ENCODE data around the gene GLYR1.

Gene GLYR1

GRCh38 chr16:4866586-4866985 is 19.5 kb upstream of the GLYR1 start:
- TF ChIP-seq SP1 (IDR thresholded peaks at IDR 0.05) = no peak
- no peak for TF ChIP-seq ARNT (IDR thresholded peaks at IDR 0.05)
- TF ChIP-seq BHLHE40 (IDR thresholded peaks at IDR 0.05; ENCODE audit: borderline replicate concordance) = no peak
- TF ChIP-seq FOXK2 (IDR thresholded peaks at IDR 0.05) = no peak
- TF ChIP-seq ZNF384 (IDR thresholded peaks at IDR 0.05) = no peak
- TF ChIP-seq L3MBTL2 (conservative IDR thresholded peaks at IDR 0.05) = no peak
- no peak for TF ChIP-seq SUZ12 (IDR thresholded peaks at IDR 0.05)
- no peak for TF ChIP-seq LEF1 (IDR thresholded peaks at IDR 0.05; ENCODE audit: borderline replicate concordance)
- no peak for TF ChIP-seq FOXA1 (IDR thresholded peaks at IDR 0.05)
- no peak for TF ChIP-seq CTBP1 (IDR thresholded peaks at IDR 0.05; ENCODE audit: borderline replicate concordance)
- TF ChIP-seq ELF4 (IDR thresholded peaks at IDR 0.05) = no peak
- TF ChIP-seq PKNOX1 (IDR thresholded peaks at IDR 0.05) = no peak
- TF ChIP-seq HDGF (IDR thresholded peaks at IDR 0.05; ENCODE audit: borderline replicate concordance) = no peak
- no peak for TF ChIP-seq TARDBP (IDR thresholded peaks at IDR 0.05)
- TF ChIP-seq NFRKB (IDR thresholded peaks at IDR 0.05) = no peak
- no peak for TF ChIP-seq FOXM1 (IDR thresholded peaks at IDR 0.05; ENCODE audit: borderline replicate concordance)
- POLR2A ChIA-PET = no interaction called here
- DNase-seq (ENCODE audit: extremely low spot score) = no peak
- CTCF ChIA-PET = no interaction called here

GRCh38 chr16:4865231-4865860 is 18.3 kb upstream of the GLYR1 start:
- TF ChIP-seq FOXA1 (IDR thresholded peaks at IDR 0.05) = no peak
- no peak for TF ChIP-seq FOXM1 (IDR thresholded peaks at IDR 0.05; ENCODE audit: borderline replicate concordance)
- no peak for TF ChIP-seq SUZ12 (IDR thresholded peaks at IDR 0.05)
- no peak for TF ChIP-seq FOXK2 (IDR thresholded peaks at IDR 0.05)
- TF ChIP-seq NFRKB (IDR thresholded peaks at IDR 0.05) = no peak
- no peak for TF ChIP-seq TARDBP (IDR thresholded peaks at IDR 0.05)
- CTCF ChIA-PET = no interaction called here
- POLR2A ChIA-PET = no interaction called here
- no peak for DNase-seq (ENCODE audit: extremely low spot score)

- ChIA-PET CTCF (no interaction called here), POLR2A (no interaction called here)
Observed at GRCh38 chr16:4864728-4865127, 17.6 kb upstream of the GLYR1 start.

GRCh38 chr16:4862639-4863038 is 15.6 kb upstream of the GLYR1 start:
- TF ChIP-seq ELF4 (IDR thresholded peaks at IDR 0.05) = no peak
- no peak for TF ChIP-seq NFRKB (IDR thresholded peaks at IDR 0.05)
- no peak for TF ChIP-seq HDGF (IDR thresholded peaks at IDR 0.05; ENCODE audit: borderline replicate concordance)
- TF ChIP-seq TARDBP (IDR thresholded peaks at IDR 0.05) = no peak
- no peak for TF ChIP-seq FOXA1 (IDR thresholded peaks at IDR 0.05)
- TF ChIP-seq FOXK2 (IDR thresholded peaks at IDR 0.05) = no peak
- no peak for TF ChIP-seq BHLHE40 (IDR thresholded peaks at IDR 0.05; ENCODE audit: borderline replicate concordance)
- TF ChIP-seq LEF1 (IDR thresholded peaks at IDR 0.05; ENCODE audit: borderline replicate concordance) = no peak
- no peak for TF ChIP-seq L3MBTL2 (conservative IDR thresholded peaks at IDR 0.05)
- DNase-seq (ENCODE audit: extremely low spot score) = no peak
- CTCF ChIA-PET = no interaction called here
- POLR2A ChIA-PET = no interaction called here

More at GRCh38 chr16:4864728-4865127, 17.6 kb upstream of the GLYR1 start:
- no peak for TF ChIP-seq TARDBP (IDR thresholded peaks at IDR 0.05)
- TF ChIP-seq ELF4 (IDR thresholded peaks at IDR 0.05) = no peak
- no peak for DNase-seq (ENCODE audit: extremely low spot score)

GRCh38 chr16:4860727-4861342 is 13.7 kb upstream of the GLYR1 start:
- ChIA-PET POLR2A (no interaction called here), CTCF (no interaction called here)
- TF ChIP-seq FOXK2 (IDR thresholded peaks at IDR 0.05) (no peak), ELF4 (IDR thresholded peaks at IDR 0.05) (no peak), NFRKB (IDR thresholded peaks at IDR 0.05) (no peak), FOXM1 (IDR thresholded peaks at IDR 0.05; ENCODE audit: borderline replicate concordance) (no peak), CTBP1 (IDR thresholded peaks at IDR 0.05; ENCODE audit: borderline replicate concordance) (no peak), TARDBP (IDR thresholded peaks at IDR 0.05) (no peak), ARNT (IDR thresholded peaks at IDR 0.05) (no peak), LEF1 (IDR thresholded peaks at IDR 0.05; ENCODE audit: borderline replicate concordance) (no peak), SP1 (IDR thresholded peaks at IDR 0.05) (no peak), ZNF384 (IDR thresholded peaks at IDR 0.05) (no peak), SUZ12 (IDR thresholded peaks at IDR 0.05) (no peak), BHLHE40 (IDR thresholded peaks at IDR 0.05; ENCODE audit: borderline replicate concordance) (no peak), PKNOX1 (IDR thresholded peaks at IDR 0.05) (no peak), FOXA1 (IDR thresholded peaks at IDR 0.05) (no peak), L3MBTL2 (conservative IDR thresholded peaks at IDR 0.05) (no peak), HDGF (IDR thresholded peaks at IDR 0.05; ENCODE audit: borderline replicate concordance) (no peak)
- no peak for DNase-seq (ENCODE audit: extremely low spot score)

GRCh38 chr16:4859900-4860255 is 12.8 kb upstream of the GLYR1 start:
- no peak for TF ChIP-seq SUZ12 (IDR thresholded peaks at IDR 0.05)
- TF ChIP-seq L3MBTL2 (conservative IDR thresholded peaks at IDR 0.05) = no peak
- no peak for TF ChIP-seq ZNF384 (IDR thresholded peaks at IDR 0.05)
- no peak for TF ChIP-seq FOXM1 (IDR thresholded peaks at IDR 0.05; ENCODE audit: borderline replicate concordance)
- no peak for TF ChIP-seq NFRKB (IDR thresholded peaks at IDR 0.05)
- no peak for TF ChIP-seq FOXA1 (IDR thresholded peaks at IDR 0.05)
- ChIA-PET CTCF (no interaction called here), POLR2A (no interaction called here)
- DNase-seq (ENCODE audit: extremely low spot score) = no peak

- CTCF ChIA-PET = no interaction called here
- no peak for DNase-seq (ENCODE audit: extremely low spot score)
- TF ChIP-seq L3MBTL2 (conservative IDR thresholded peaks at IDR 0.05) (no peak), NFRKB (IDR thresholded peaks at IDR 0.05) (no peak), FOXA1 (IDR thresholded peaks at IDR 0.05) (no peak), PKNOX1 (IDR thresholded peaks at IDR 0.05) (no peak)
- POLR2A ChIA-PET = no interaction called here
Observed at GRCh38 chr16:4859190-4859899, 12.3 kb upstream of the GLYR1 start.

All from HEK293T (cell line).